Stimulated activated CD8-positive, alpha-beta memory T cell treated with anti-CD3 and anti-CD28 coated beads, Interleukin-12 subunit alpha, Interleukin-12 subunit beta, amount 100 ng/mL, for 24 hours (primary cell): ENCODE data around the gene DUS1L.

Experiments
- DNase-seq: peaks from one replicate; pipeline ENCODE4 v3.0.0-alpha.2; 2020; ENCODE audit errors: extremely low read depth

The DUS1L gene

DNA sequence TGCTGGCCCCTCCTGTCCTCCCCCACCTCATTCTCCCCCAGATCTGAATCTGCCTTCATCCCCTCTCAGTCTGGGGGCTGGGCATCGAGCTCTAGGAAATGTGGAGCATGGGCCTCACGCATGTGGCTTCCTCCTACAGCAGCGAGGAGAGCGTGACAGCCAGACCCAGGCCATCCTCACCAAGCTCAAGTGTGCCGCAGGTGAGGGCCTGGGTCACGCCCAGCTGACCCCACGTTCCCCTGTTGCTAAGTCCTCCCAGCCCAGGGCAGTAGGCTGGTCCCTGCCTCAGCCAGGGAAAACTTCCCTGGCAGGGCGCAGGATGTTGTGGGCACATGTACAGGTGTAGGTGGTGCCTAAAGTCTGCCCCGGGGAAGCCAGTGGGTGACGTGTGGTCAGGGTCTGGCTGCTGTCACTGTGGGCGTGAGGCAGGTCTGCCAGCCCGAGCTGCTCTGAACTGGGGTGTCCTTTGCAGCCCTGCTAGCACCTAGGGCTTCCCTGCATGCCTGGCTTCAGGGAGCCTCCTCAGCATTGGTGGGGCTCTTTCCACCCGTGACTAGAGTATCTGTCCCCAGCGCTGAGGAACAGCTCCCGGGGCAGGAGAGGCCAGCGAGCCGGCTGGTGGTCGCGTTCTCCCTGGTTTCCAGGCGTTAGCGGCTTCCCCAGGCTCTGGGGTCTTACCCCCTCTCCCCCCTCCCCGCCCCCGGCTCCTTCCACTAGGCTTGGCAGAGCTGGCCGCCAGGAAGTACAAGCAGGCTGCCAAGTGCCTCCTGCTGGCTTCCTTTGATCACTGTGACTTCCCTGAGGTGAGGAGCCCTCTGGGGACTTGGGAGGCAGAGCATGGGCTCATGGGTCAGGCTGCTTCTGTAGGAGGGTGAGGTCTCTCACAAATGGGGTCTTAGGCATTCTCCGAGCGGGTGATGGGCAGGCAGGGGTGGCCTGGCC, 10.3 kb downstream of the DUS1L start:
- DNase-seq: no peak

DNA sequence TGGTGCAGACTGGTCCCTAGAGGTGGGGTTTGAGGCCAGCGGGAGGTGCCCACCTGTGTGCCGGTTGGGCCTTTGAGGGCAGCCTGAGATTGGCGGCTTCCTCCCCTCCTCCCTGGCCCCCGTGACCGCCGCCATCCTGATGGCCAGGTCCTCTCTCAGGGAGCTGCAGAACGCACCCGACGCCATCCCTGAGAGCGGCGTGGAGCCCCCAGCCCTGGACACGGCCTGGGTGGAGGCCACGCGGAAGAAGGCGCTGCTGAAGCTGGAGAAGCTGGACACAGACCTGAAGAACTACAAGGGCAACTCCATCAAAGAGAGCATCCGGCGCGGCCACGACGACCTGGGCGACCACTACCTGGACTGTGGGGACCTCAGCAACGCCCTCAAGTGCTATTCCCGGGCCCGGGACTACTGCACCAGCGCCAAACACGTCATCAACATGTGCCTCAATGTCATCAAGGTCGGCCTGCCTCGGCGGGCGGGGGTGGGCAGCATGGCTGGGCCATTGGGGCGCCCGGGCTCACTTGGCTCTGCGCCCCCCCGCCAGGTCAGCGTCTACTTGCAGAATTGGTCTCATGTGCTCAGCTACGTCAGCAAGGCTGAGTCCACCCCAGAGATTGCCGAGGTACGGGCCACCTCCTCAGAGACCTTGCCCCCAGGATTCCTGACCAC, 11.1 kb downstream of the DUS1L start:
- no peak for DNase-seq

DNA sequence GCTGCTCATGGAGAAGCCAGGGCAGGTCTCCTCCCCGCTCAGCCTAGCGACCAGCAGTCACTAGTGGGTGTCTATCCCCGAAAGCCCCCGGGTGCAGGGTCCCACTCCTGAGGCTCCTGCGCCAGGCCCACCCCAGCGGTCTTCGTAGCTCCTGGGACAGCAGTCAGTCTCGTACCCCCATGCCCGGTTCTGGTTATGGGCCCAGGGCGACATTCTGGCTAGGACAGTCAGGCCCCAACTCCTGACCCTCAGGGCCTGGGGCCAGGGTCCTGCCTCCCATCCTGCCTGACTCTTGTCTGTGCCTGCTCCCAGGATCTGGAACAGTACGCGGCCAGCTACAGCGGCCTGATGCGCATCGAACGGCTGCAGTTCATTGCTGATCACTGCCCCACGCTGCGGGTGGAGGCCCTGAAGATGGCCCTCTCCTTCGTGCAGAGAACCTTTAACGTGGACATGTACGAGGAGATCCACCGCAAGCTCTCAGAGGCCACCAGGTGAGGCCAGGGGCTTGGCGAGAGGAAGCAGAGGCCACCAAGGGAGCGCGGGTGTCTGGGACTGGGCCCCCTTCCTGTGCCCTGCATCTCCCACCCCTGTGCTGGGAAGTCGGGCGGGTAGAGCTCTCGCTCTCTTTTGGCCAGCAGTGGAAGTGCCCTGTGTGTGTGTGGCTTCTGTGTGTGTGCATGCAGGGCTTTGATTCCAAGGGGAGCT, 11.9 kb downstream of the DUS1L start:
- no peak for DNase-seq

DNA sequence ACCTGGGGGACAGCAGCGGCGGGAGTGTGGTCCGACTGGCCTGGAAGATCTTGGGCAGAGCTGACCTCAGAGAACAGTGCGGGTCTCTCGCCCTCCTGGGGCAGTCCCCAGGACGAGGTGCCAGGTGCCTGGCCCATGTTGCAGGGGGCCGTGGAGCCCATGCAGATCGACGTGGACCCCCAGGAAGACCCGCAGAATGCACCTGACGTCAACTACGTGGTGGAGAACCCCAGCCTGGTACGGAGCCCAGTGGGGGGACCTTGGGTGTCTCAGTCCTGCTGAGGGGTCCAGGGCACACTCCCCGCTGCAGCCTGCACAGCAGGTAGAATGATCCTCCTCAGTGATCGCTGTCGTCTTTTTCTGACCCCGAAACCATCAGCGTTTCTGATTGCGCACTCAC, 12.5 kb downstream of the DUS1L start:
- DNase-seq: no peak

DNA sequence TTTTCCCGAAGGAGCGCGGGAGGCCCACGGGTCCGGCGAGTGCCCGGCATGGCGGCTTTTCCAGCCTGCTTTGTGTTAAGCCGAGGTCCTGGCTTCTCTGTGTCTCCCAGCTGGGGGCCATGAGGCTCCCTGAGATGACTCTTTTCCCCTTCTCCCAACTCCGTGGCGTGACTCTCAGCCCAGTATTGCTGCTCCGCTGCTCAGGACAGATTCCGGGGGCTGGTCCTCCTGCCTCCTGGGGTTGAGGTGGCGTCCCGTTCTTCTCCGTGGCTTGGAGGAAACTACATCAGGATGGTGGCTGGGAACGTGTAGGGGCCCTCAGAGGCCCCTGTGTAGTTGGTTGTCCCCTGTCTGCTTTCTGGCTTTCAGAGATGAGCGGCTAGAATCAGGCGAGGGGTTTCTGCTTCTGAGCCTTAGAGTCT, 13.0 kb downstream of the DUS1L start:
- DNase-seq: no peak

DNA sequence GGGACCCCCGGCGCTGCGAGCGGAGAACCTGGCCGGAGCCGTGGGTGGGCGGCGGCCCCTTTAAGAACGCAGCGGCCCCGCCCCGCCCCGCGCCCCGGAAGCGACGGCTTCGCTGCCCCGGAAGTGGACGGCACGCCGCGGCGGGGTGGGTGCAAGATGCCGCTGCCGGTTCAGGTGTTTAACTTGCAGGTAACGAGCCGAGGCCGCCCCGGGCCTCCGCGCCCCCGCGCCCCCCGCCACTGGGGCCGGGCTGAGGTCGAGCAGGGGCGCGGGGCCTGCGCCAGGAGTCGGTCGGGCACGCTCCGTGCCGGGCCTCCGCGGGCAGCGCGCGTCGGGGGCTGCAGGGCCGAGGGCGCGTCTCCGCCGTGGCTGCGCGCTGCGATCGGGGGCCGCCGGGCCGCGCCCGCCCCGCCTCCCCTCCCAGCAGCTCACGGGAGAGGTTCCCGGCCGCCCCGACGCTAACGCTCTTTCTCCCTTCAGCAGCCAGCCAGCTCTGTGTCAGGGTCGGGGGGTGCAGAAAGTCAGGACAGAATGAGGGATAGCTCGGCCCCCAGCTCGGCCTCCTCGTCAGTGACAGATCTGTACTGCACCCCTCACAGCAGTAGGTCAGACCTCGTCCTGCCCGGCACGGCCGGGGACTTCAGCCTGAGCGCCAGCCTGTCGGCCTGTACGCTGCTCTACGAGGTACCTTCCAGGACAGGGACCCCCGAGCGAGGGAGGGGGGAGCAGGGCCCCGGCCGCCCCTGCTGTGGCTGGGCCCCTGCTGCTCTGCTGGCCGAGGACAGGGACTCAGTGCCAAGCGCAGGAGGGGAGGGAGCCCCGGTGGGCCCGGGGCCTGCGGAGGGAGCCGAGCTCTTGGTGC, 13.6 kb downstream of the DUS1L start, which contains the start of the genes GPS1 and RFNG:
GPS1 (plus strand) TSS at position 123 of the 862 bp plus-strand sequence; CDS start at position 157, 34 bp downstream.
RFNG (minus strand) TSS at position 36 of the 862 bp plus-strand sequence. CDS start 45 bp downstream, outside the sequence.
- peak; percentile 75 for DNase-seq

DNA sequence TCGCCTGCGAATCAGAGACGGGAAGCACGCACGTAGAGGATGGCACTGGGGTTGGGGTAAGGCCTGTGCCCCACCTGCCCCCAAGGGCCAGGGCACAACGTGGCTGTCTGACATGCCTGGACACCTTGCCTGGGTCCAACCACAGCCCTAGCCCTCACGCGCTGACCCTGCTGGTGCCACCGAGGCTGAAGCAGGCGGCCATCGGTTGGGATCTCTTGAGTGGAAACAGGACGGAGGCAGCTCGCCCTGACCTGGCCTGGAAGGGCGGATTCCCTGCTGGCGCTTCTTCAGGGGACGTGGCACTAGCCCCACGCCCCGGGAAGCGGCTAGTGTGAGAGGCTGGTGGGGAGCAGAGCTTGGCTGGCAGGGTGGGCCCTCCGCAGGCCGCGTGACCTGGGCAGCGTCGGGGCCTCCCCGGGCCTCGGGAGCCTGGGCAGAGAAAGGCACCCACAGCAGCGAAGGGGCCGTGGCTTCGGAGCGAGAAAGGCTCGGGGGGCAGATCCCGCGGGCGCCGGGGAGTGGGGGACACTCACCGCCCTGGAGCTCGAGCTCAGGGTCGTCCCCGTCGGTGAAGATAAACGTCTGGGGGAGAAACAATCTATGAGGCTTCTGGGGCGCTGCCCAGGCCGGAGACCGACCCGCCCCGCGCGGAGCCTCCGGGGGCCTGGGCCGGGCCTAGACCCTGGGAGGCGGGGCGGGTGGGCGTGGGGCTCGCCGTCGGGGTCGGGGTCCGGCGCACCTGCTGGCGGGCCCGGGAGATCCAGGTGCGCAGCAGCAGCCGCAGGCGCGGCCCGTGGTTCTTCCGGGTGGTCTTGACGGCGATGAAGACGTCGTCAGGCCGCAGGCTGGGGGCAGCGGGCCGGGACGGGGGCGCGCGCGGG, 14.6 kb downstream of the DUS1L start:
- DNase-seq: no peak

DNA sequence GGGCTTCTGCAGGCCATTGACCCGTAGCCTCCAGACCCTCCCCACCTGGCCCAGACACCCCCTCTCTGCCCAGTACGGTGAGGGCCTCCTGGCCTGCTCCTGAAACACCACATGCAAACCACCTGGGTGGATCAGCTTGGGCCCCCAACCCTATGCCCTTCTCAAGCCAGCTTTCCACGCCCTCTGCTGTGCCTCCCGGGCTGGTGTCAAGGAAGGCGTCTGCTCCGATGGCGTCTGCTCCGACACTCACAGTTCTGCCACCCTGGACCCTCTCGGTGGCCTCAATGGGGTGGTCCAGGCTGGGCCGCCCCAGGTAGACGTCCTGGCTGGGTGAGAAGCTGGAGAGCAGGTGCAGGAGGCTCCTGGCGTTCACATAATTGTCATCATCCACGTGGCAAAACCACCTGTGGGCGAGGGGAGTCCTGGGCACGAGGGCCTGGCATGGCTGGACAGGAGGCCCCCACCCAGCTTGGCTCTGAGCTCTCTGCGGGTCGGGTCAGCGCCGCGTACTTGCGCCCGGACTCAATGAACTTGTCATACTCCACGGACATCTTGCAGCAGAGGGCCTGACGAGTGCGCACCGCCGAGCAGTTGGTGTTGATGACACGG, 15.3 kb downstream of the DUS1L start:
- DNase-seq: no peak

DNA sequence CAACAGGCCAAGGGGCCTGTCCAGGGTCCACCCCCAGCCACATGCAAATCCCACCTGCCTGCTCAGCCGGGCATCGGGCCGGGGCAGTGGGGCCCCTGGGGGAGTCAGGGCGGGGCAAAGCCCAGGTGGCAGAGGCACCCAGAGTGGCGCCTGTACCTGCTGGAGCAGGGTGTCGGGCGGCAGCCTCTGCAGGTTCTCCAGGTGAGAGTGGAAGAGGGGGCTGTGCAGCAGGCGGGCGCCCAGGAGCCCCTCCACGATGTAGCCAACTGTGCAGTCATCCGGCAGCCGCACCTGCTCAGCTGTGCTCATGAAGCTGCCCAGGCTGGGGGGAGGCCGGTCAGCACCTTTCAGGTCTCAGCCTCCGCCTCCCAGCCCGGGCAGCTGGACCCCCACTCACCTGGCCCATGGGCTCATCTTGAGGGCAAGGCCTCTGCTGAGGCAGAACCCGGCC, 16.1 kb downstream of the DUS1L start:
- DNase-seq: no peak

DNA sequence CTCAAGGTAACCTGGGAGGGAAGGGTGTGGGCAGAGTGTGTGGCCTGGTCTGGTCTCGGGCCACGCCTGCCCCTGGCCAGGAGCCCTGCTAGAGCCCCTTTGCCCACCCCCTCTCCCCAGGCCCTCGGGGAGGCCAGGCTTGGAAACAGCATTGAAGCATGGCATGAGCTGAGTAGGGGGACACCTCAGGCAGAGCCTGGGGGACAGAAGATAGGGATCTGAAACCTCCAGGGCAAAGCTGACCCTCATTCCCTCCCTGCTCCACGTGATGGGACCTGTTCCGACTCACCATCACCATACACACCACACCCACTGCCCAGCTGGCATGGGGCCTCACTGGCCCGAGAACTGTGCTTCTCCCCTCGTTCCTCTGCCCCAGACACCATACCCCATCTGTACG, 16.5 kb downstream of the DUS1L start:
- DNase-seq: no peak

DNA sequence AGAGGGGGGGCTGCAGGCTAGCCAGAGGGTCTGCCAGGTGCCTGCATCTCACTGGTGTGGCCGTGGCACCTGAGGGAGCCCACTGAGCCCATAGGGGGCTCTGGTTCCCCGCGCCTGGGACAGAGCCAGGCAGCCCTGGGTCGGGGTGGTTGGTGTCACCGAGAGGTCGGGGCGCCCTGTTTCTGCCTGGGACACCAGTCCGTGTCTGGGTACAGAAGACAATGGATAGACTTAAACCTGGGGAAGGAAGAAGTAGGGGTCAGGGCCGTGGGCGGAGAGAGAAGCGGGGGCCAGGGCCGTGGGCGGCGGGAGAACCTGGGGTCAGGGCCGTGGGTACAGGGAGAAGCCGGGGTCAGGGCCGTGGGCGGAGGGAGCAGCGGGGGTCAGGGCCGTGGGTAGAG, 17.0 kb downstream of the DUS1L start:
- no peak for DNase-seq

DNA sequence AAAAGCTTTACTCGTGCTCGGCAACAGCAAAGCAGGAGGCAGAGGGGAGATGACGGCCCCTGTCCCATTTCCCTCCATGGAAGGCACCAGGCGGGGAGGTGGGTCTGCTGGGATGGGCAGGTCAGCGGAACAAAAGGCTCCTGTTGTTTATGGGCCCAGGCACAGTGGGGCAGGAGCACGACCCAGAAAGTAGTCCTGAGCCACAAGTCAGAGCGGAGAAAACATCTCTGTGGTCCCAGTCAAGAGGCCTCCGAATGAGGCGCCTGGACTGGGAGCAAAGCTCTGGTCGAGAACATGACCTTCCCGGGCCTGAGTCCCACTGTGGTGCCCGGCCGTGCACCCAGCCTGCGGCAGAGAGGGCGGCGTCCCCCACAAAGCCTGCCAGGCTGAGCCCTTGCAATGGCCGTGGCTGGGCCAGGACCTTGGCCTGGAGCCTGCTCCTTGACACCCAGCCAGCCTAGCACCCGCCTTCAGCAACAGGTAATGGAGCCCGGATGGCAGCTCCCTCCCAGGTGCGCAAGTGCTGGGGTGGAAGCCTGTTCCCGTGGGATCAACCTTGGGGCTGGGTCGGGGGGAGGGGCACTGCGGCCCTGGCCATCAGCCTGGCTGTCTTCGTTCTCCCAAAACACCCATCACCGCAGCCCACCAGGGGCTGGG, 17.6 kb downstream of the DUS1L start:
- DNase-seq: no peak

DNA sequence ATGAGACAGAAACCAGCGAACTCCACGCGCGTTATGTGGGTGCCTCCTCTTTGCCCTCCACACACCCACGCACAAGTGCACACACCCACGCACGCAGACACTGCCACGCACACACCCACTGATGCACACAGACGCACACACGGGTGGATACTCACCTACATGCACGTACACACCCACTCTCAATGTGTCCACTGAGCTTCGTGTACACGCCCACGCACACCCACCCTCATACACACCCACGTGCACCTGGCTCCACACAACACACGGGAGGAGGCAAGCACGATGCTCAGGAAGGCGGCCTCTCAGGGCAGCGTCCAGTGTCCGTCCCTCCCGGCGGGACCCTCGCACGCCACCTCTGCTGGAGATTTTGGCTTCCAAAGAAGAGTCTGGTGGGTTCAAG, 18.2 kb downstream of the DUS1L start:
- DNase-seq: no peak

DNA sequence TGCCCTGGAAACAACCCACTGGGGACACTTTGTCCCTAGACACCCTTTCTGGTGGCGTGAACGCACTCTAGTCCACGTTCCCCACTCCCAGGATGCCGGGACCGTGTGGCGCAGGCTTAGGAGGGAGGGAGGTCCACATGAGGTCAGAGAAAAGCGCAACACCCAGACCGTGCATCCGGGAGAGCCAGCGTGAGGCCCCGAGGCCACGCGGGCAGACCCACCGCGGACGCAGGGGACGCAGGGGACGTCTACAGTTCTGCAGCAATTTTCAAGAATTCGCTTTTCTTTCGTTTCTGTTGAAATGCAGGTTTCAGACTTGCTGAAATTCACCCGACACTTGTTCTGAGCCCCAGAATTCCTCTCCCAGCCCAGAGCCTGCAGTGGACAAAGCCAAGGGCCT, 18.7 kb downstream of the DUS1L start:
- no peak for DNase-seq

DNA sequence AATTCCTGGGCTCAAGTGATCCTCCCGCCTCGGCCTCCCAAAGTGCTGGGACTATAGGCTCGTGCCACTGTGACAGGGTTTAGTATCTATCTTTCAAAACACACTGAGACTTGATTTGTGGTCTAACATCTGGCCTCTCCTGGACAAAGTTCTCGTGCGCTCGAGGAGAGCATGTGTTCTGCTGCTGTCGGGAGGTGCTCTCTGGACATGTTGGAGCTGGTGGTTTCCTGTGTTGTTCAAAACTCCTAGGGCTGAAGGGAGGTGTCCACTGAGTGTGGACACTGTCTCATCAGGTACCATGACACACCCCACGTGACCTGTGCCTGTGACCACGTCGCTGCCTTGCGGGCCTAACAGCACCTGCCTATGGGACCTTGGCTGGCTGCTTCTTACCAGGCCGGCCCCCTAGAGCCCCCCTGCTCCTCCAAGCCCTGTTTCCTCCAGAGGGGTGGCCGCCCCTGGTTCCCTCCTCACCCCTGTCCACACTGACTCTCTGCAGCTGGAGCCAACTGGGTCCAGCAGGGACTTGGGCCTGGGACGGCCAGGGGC, 19.6 kb downstream of the DUS1L start:
- no peak for DNase-seq

DNA sequence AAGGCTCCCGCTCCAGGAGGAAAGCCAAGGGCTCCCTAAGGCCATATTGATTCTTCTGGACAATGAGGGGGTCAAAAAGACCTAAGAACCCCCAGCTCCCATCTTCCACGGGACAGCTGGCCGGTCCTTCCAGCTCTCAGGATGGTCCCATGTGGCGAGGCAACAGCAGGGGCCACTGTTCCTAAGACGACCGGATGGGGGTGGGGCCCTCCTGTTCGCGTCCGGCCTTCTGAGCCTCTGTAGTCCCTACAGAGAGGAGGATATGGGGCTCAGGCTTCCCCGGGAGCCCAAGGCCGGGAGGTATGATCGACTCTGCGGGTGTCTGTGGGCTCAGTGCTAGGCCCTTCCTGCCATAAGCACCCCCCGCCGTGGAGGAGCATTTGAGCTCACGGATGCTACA, 22.1 kb downstream of the DUS1L start:
- DNase-seq: no peak

DNA sequence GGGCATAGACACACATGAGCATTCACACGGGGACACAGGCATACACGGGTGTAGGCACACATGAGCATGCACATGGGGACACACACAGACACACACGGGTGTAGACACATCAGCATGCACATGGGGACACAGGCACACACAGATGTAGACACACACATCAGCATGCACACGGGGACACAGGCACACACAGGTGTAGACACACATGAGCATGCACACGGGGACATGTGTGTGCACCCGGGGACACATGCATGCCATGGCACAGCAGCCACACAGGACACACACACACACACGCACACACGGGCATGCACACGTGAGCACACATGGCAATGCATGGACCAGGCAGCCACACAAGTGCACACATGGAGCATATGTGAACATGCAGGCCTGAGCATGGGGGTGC, 23.0 kb downstream of the DUS1L start:
- no peak for DNase-seq

DNA sequence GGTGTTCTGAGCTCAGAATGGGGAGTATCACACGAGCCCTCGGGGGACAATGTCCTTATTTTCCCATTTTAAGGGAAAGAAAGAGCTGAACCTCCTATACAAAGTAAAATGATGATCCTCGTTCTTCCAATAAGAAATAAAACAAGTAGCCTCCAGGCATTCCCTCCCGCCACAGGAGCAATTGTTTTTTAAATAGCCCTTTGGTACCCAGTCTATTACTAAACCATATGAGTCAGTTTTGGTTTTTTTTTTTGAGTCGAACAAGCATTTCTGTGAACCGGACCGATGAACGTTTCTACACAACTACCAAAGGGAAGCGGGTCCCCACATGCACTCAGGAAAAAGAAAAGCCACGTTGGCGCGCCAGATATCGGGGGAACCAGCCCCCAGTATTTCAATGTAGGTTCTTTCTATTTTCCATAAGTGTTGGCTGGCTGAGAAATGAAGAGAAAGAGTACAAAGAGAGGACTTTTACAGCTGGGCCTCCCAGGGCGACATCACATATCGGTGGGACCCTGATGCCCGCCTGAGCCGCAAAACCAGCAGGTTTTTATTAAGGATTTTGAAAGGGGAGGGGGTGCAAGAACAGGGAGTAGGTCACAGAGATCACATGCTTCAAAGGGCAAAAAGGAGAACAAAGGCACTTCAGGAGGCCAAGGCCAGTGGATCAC, 24.3 kb downstream of the DUS1L start:
- no peak for DNase-seq
